Immature natural killer cell (primary cell): ENCODE results near the gene PNKD. TPM values are rescaled to one million over a fixed set of nuclear protein-coding genes. Genes with fewer than 3 reads are reported as not detected.
A peak's percentile ranks its signal among the peaks of the same experiment; 100 is the strongest.
"Not testable (repeated sequence)": the region's sequence is repeated elsewhere in the genome, so short reads cannot be mapped to it uniquely, and the experiment has no call there.

ENCODE experiments used
- DNase-seq, 3 donors: peaks; one replicate each; pipeline ENCODE4 v3.0.0; 2022; ENCODE audit warnings: mixed read lengths in 1 of 3
- H3K27ac Mint-ChIP-seq, 6 donors: one replicate each; pipeline ENCODE4 v1.8.0; 2020; ENCODE audit warnings: mixed read lengths in 6 of 6, mild to moderate bottlenecking in 5 of 6, inconsistent platforms in 4 of 6, moderate library complexity in 3 of 6
- H3K27me3 Mint-ChIP-seq, 3 donors: one replicate each; pipeline ENCODE4 v1.8.0; 2020 to 2021; ENCODE audit warnings: low read depth in 3 of 3, mild to moderate bottlenecking in 3 of 3, mixed read lengths in 3 of 3, moderate library complexity in 3 of 3, inconsistent platforms in 1 of 3
- H3K36me3 Mint-ChIP-seq, 3 donors: one replicate each; pipeline ENCODE4 v1.8.0; 2020; ENCODE audit warnings: mixed read lengths in 3 of 3, inconsistent platforms in 2 of 3, mild to moderate bottlenecking in 2 of 3
- H3K4me1 Mint-ChIP-seq, 2 donors: one replicate each; pipeline ENCODE4 v1.8.0; 2020; ENCODE audit warnings: inconsistent platforms in 2 of 2, mild to moderate bottlenecking in 2 of 2, mixed read lengths in 2 of 2, moderate library complexity in 1 of 2
- H3K4me3 Mint-ChIP-seq, 5 donors: one replicate each; pipeline ENCODE4 v1.8.0; 2020; ENCODE audit warnings: mild to moderate bottlenecking in 5 of 5, mixed read lengths in 5 of 5, inconsistent platforms in 3 of 5, moderate library complexity in 3 of 5
- H3K9me3 Mint-ChIP-seq, 6 donors: one replicate each; pipeline ENCODE4 v1.8.0; 2020; ENCODE audit warnings: mild to moderate bottlenecking in 6 of 6, mixed read lengths in 6 of 6, inconsistent platforms in 4 of 6, moderate library complexity in 3 of 6
- polyA plus RNA-seq, 3 donors: library from polyadenylated mRNA; unstranded; fragments of 300-500 nt; fragmentation: Illumina TruSeq; gene quantifications; one replicate each; pipeline ENCODE4 v1.2.3, GENCODE V29; 2021

PNKD gene
- polyA plus RNA-seq, 3 donors from 2014 or later, result 96.3 to 145 (median 98.9) TPM

DNA sequence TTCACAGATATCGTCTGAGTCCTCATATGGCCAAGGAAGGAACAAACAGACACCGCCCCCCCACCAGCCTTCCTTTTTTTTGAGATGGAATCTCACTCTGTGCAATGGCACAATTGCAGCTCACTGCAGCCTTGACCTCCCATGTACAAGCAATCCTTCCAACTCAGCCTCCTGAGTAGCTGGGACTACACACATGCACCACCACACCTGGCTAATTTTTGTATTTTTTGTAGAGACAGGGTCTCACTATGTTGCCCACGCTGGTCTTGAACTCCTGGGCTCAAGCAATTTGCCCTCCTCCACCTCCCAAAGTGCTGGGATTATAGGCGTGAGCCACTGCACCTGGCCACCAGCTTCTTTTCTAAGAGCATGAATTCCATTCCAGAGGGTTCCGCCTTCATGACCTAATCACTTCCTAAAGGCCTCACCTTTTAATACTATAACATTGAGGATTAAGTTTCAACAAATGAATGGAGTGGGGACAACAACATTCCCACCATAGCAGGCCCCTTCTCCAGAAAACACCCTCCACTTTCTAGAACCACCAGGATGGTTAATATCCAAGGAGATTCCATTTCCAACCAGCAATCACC is 24.2 kb downstream of the PNKD start:
- Mint-ChIP-seq H3K9me3 (no peaks in the 10 kb centered on the region), H3K27ac (peak overlapping the region in 2 of 6 donors; percentile 34 to 37), H3K4me3 (no peak overlapping the region), H3K4me1 (peaks cover 44% of the 10 kb centered on the region in 2 donors), H3K36me3 (no peaks in the 10 kb centered on the region), H3K27me3 (no peaks in the 10 kb centered on the region)
- DNase-seq, result no peak

DNA sequence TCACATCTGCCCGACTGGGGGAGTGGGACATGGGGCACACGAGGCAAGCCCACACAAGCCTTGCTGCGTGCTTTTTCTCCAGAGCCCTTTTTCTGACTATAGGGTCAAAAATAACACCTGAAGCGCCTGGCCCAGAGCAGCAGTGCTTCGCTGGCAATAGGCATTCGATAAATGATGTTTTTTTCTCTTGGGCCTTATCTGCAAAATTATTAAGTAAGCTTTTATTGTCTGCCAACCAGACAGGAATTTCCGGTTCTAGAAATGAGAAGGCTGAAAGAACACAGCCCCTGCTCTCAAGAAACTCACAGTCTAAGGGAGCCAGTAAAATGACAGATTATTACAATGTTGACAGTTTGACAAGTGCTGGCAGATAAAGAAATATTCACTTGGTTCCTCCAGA is 24.7 kb downstream of the PNKD start:
- H3K36me3 Mint-ChIP-seq, result no peaks in the 10 kb centered on the region
- H3K4me1 Mint-ChIP-seq, result peaks cover 39% of the 10 kb centered on the region in 2 donors
- H3K4me3 Mint-ChIP-seq, result no peak overlapping the region
- no peak overlapping the region for H3K27ac Mint-ChIP-seq
- no peak for DNase-seq
- no peaks in the 10 kb centered on the region for H3K27me3 Mint-ChIP-seq
- no peaks in the 10 kb centered on the region for H3K9me3 Mint-ChIP-seq

DNA sequence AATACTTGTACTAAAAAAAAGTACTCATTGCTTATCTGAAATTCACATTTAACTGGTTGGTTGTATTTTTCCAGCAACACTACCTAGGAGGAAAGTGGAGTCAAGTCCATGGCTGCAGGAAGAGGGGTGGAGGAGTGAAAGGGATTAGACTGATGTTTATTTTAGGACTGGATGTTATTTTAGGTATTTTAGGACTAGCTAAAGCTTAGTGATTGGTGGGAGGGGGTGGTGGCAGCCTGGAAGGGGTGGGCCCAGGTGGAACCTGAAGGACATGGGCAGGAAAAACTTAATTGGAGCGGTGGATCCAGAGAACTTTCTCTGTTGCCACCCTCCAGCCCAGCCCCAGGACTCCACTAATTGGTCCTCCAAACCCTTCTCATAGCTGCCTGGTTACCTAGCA is 25.9 kb downstream of the PNKD start:
- no peaks in the 10 kb centered on the region for H3K36me3 Mint-ChIP-seq
- no peaks in the 10 kb centered on the region for H3K9me3 Mint-ChIP-seq
- no peak overlapping the region for H3K4me3 Mint-ChIP-seq
- peak overlapping the region in 1 of 6 donors; percentile 55 for H3K27ac Mint-ChIP-seq
- no peaks in the 10 kb centered on the region for H3K27me3 Mint-ChIP-seq
- peaks cover 28 to 32% of the 10 kb centered on the region in 2 donors for H3K4me1 Mint-ChIP-seq
- no peak for DNase-seq

DNA sequence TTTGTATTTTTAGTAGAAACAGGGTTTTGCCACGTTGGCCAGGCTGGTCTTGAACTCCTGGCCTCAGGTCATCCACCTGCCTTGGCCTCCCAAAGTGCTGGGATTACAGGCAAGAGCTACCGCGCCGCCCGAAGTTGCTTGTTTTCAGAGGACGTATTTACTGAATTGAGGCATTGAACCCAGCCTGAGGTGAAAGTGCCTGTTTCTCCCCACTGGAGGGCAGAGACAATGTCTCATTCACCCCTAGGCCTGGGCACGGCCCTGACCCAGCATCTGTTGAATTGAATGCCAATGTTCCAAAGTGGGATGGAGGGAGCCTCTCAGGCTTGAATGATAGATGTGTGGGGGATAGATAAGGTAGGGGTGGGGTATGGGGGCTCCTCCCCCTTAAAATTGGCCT is 26.5 kb downstream of the PNKD start:
- Mint-ChIP-seq H3K9me3 (no peaks in the 10 kb centered on the region), H3K4me3 (no peak overlapping the region), H3K4me1 (peaks cover 27 to 30% of the 10 kb centered on the region in 2 donors), H3K27ac (no peak overlapping the region), H3K36me3 (no peaks in the 10 kb centered on the region), H3K27me3 (no peaks in the 10 kb centered on the region)
- no peak for DNase-seq

DNA sequence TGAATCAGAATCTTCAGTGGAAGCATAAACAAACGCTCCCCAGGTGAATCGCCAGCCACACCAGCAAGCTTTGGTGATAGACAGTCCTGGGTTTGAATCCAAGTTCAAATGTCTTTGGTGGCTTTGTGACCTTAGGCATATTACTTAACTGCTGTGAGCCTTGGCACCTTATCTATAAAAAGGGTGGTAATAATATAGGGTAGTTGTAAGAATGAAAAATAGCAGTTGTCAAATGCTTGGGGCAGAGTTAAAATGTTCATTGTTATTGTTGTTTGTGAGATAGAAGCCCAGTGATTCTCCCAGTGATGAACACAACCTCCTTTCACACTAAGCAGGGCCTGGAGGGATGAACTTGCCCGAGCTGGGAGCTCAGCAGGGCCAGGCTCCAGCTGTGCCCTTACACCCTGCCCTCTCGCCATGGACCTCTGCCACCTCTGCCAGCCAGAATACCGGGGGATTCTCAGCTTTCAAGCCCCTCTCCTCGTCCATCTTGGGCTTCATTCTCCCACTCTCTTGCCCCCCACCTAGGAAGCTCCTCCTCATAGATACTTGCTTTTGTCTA is 28.1 kb downstream of the PNKD start:
- Mint-ChIP-seq H3K4me1 (peaks cover 18 to 19% of the 10 kb centered on the region in 2 donors), H3K27ac (peak overlapping the region in 2 of 6 donors; percentile 29 to 44), H3K27me3 (peaks cover 0 to 1% (median 0%) of the 10 kb centered on the region in 3 donors), H3K36me3 (no peaks in the 10 kb centered on the region), H3K4me3 (no peak overlapping the region), H3K9me3 (no peaks in the 10 kb centered on the region)
- DNase-seq, result no peak

DNA sequence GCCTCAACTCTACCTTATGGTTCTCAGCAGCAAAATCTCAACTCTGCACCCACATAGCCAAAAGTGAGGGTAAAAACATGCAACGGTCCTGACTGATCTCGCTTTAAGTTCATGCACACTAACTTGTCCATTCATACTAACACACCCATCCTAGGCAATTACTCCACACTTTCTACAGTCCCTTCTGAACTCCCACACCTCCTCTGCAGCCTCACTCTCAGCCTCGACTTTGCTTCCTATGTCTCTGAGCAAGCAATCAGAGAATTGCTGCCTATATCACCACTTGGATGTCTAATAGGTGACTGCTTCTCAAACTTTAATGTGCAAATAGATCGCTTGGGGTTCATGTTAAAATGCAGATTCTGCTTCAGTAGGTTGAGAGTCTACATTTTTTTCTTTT is 29.8 kb downstream of the PNKD start:
- Mint-ChIP-seq H3K27ac (peak overlapping the region in 2 of 6 donors; percentile 24 to 72), H3K4me3 (no peak overlapping the region), H3K4me1 (peaks cover 5 to 9% of the 10 kb centered on the region in 2 donors), H3K27me3 (peaks cover 0 to 1% (median 0%) of the 10 kb centered on the region in 3 donors), H3K36me3 (no peaks in the 10 kb centered on the region), H3K9me3 (no peaks in the 10 kb centered on the region)
- no peak for DNase-seq

DNA sequence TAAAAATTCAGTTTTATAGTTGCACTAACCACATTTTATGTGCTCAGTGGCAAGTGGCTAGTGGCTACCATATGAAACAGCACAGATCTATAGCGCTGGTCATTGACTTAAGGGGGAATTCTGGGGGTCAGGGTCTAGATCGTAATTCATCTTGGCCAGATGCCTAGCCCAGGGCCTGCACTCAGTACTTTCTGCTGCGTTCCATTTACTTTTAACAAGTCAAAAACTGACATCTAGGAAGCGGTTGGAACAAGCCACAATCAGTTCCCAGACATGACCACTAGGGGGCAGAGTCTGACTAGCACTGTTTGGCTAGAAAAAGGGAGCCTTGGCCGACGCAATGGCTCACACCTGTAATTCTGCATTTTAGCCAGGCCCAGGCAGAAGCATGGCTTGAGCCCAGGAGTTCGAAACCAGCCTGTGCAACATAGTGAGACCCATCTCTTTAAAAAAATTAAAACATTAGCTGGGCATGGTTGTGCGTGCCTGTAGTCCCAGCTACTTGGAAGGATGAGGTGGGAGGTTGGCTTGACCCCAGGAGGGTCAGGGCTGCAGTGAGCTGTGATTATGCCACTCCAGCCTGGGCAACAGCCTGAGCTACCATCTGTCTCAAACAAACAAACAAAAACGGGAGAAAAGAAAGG is 31.0 kb downstream of the PNKD start:
- DNase-seq, result peak; percentile 84 to 87 (median 84)
- Mint-ChIP-seq H3K27ac (peak overlapping the region in 5 of 6 donors; percentile 33 to 85 (median 72)), H3K4me3 (peak overlapping the region in 2 of 5 donors; percentile 5 to 8), H3K36me3 (no peaks in the 10 kb centered on the region), H3K27me3 (peaks cover 0 to 1% (median 0%) of the 10 kb centered on the region in 3 donors), H3K4me1 (peaks cover 5 to 9% of the 10 kb centered on the region in 2 donors), H3K9me3 (no peaks in the 10 kb centered on the region)

DNA sequence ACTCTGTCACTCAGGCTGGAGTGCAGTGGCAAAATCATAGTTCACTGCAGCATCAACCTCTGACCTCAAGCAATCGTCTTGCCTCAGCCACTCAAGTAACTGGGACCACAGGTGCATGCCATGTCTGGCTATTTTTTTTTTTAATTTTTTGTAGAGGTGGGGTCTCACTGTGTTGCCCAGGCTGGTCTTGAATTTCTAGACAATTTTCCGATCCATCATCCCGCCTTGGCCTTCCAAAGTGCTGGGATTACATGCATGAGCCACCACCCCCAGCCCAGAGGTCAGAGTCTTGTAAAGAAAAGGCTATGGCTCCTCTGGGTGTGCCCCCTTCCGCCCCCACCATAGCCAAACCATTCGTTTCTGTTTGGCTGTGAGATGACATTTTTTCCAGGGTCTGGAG is 35.1 kb downstream of the PNKD start:
- H3K4me1 Mint-ChIP-seq, result peaks cover 5 to 9% of the 10 kb centered on the region in 2 donors
- H3K36me3 Mint-ChIP-seq, result no peaks in the 10 kb centered on the region
- peaks cover 0 to 3% (median 2%) of the 10 kb centered on the region in 3 donors for H3K27me3 Mint-ChIP-seq
- H3K27ac Mint-ChIP-seq, result peak overlapping the region in 1 of 6 donors; percentile 17
- no peak for DNase-seq
- H3K4me3 Mint-ChIP-seq, result no peak overlapping the region
- no peaks in the 10 kb centered on the region for H3K9me3 Mint-ChIP-seq

DNA sequence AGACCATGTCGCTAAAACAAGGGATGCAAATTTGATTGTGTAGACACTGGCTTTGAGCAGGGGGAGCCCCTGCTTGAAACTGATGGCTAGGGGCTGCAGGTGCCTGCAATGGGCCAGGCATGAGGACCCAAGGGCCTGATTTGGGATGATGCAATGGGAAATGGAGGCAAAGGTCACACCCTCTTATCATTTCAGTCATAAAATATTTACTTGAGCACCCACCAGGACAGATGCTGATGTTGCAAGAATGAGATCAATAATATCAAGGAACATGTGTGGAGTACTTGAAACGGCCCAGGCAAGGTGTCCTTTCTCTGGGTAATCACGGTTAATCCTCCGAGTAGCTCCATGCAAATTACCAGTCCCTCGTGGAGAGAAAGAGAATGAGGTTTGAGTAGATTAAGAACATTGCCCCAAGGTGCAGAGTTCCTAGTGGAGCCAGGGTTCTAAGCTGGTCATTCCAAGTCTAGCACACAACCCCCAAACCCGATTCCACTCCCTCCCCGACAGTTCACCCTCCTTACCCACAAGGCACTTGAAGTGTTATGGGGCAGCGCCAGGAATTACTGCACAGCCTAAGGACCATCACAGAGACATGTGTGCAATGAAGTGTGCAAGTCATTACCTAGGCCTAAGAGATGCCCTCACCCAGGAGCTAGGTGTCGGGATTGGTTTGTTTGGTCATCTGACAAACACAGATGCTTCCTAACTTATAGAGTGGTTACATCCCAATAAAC is 36.0 kb downstream of the PNKD start:
- H3K4me1 Mint-ChIP-seq, result peaks cover 3% of the 10 kb centered on the region in 2 donors

DNA sequence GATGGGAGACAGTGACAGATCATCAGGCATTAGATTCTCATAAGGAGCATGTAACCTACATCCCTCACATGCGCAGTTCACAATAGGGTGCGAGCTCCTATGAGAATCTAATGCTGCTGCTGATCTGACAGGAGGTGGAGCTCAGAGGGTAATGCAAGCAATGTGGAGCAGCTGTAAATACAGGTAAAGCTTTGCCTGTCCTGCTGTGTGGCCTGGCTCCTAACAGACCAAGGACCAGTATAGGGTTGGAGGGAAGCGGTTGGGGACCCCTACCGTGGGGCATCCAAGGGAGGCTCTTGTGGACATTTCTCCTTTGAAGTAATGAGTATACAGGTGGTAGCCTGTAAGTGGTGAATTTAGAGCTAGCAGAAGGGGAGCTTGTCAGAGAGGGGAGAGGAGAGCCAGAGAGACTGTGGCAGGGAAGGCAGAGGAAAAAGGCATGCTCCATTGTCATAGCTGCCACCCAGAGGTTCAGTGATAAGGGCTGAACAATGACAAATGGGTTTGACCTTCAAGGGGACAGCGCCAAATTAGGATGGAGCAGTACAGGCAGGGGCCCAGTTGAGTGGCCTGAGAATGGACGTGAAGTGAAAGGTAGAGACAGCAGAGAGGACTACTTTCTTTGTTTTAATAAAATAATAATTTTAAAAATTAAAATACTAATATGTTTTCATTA is 37.2 kb downstream of the PNKD start:
- Mint-ChIP-seq H3K4me1 (no peaks in the 10 kb centered on the region), H3K27ac (no peak overlapping the region), H3K27me3 (peaks cover 0 to 3% (median 2%) of the 10 kb centered on the region in 3 donors), H3K36me3 (no peaks in the 10 kb centered on the region), H3K9me3 (no peaks in the 10 kb centered on the region), H3K4me3 (no peak overlapping the region)
- no peak for DNase-seq

More for the DNA sequence above, 36.0 kb downstream of the PNKD start:
- H3K27me3 Mint-ChIP-seq, result peaks cover 0 to 3% (median 2%) of the 10 kb centered on the region in 3 donors
- H3K36me3 Mint-ChIP-seq, result no peaks in the 10 kb centered on the region
- no peak overlapping the region for H3K4me3 Mint-ChIP-seq
- H3K9me3 Mint-ChIP-seq, result no peaks in the 10 kb centered on the region
- DNase-seq, result no peak
- no peak overlapping the region for H3K27ac Mint-ChIP-seq

DNA sequence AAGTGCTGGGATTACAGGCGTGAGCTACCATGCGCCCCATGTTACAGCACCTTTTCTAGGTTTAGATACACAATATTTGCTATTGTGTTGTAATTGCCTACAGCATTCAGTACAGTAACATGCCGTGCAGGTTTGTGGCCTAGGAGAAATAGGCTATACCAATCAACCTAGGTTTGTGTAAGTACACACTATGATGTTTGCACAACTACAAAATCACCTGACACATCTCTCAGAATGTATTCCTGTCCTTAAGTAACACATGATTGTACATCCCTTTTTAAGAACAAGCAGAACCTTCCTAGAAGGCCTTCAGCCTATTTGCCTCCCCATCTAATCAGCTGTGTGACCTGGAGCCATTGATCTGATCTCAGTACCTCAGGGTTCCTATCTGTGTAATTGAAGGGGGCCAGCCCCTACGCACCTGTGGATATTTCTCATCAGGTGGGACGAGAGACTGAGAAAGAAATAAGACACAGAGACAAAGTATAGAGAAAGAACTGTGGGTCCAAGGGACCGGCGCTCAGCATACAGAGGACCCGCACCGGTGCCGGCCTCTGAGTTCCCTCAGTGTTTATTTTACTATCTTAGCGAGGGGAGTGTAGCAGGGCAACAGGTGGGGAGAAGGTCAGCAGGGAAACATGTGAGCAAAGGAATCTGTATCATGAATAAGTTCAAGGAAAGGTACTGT is 40.7 kb downstream of the PNKD start:
- Mint-ChIP-seq H3K27me3 (peaks cover 2% of the 10 kb centered on the region in 3 donors), H3K4me1 (peaks cover 4 to 5% of the 10 kb centered on the region in 2 donors), H3K27ac (no peak overlapping the region), H3K9me3 (no peaks in the 10 kb centered on the region), H3K36me3 (peaks cover 0 to 5% (median 0%) of the 10 kb centered on the region in 3 donors), H3K4me3 (no peak overlapping the region)
- no peak for DNase-seq

DNA sequence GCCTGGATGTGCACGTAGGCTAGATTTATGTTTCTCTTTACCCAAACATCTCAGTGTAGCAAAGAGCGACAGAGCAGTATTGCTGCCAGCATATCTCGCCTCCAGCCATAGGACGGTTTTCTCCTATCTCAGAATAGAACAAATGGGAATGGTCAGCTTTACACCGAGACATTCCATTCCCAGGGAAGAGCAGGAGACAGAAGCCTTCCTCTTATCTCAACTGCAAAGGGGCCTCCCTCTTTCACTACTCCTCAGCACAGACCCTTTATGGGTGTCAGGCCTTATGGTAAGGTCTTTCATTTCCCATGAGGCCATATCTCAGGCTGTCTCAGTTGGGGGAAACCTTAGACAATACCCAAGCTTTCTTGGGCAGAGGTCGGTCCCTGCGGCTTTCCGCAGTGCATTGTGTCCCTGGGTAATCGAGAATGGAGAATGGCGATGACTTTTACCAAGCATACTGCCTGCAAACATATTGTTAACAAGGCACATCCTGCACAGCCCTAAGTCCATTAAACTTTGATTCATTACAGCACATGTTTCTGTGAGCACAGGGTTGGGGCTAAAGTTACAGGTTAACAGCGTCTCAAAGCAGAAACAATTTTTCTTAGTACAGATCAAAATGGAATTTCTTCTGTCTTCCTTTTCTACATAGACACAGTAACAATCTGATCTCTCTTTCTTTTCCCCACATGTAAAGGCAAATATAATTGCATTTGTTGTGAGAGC is 41.4 kb downstream of the PNKD start:
- H3K4me3 Mint-ChIP-seq, H3K27ac Mint-ChIP-seq, H3K27me3 Mint-ChIP-seq, DNase-seq, H3K36me3 Mint-ChIP-seq, H3K9me3 Mint-ChIP-seq: not testable (repeated sequence)
- H3K4me1 Mint-ChIP-seq, result peaks cover 9 to 12% of the 10 kb centered on the region in 2 donors
